Measurements from ENCODE around the gene HLA-E. TPM values are rescaled to one million over a fixed set of nuclear protein-coding genes. Genes with fewer than 3 reads are reported as not detected.
"Not testable (repeated sequence)": the region's sequence is repeated elsewhere in the genome, so short reads cannot be mapped to it uniquely, and the experiment has no call there.

HLA-E gene
- polyA plus RNA-seq, 3 donors, result 93.8 to 126 (median 103) TPM

DNA sequence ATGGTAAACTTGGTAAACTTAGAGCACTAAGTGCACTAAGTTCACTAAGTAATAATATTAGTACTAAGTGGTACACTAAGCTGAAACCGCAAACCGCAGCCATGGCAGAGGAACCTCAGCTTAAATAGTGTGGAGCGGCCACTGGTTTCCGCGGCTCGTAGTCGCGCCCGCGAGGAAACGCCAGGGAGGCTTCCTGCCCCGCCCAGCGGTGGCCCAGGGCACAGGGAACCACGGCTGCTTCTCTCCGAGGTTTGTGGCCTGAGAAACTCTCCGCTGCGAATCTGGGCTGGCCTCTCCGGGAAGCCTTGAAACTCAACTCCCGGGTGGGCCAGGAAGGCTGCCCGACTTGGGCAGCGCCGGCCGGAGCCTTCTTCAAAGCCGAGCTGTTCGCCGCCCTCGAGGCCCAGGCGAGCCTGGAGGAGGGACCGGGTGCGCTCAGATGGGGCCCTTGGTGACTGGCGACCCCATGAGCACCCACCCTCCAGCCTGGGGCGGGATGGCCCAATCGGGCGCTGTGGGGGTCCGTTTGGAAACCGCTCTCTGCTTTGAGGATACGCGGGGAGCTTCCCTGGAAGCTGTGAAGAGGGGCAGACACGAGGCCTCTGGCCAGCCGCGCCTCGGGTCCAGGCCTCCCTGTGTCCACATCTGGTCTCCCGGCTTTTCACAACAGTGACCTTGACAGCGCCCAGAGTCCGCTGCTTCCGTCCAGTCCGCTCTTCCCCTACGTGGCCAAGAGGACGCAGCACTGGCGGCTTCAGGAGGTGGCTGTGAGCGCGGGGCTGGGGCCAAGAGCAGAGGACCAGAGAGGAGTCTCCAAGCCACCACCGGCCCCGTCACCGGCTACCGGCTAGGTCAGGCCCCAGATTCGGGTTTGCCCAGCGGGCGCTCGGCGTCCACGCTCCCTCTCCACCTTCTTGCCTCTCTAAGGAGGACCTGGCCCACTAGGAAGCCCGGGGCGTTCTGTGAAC is 25.4 kb upstream of the HLA-E start:
- DNase-seq (ENCODE audit: extremely low read depth in 1 of 11, low read depth in 9 of 11, low spot score in 4 of 11), result no peak

DNA sequence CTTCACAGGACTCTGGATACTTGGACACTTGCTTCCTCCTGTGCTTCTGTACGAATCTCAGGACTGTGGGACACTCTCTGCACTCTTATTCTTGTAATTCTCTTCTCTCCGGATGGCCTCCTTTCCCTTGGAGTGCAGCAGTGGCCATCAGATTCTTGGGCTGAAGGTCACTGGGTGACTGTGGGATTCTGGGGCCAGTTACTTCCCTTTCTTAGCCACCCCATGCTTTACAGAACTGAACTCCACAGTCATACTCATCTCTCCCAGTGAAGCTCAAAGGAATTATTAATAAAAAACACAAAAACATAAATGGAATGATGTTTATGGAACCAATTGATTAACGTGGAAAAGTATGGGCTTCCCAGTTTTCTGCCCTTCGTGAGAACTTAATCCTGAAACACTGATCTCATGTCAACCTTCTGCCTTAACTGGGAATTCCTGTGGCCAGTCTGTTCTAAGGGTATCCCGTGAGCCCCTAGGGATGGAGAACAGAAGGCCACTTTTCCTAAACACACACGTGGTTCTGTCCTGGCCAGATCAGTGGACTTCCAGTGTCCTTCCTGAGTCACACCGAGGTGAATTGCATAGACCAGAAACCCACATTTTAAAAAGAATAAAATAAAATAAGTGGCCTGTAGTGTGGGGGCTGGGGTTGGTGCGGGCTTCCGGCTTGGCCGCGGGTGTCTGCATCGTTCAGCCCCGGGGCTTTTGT is 23.6 kb upstream of the HLA-E start:
- DNase-seq (ENCODE audit: extremely low read depth in 1 of 11, low read depth in 9 of 11, low spot score in 4 of 11), result no peak

DNA sequence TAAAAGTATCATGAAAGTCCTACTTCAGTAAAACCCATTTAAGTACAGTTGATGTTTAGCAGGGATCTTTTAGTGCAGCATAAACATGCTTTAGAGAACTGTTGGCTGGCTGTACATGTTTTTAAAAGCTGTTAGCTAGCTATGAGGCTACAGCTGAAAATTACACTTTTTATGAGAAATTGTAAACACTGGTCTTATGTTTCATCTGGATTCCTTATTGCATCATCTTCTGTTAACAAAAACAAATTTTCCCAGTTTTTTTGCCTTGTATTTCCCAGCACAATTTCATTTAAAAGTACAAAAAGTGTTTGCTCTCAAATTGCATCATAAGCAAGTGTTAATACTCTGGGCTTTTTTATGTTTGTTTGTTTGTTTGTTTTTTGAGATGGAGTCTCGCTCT is 18.3 kb upstream of the HLA-E start:
- DNase-seq (ENCODE audit: extremely low read depth in 1 of 11, low read depth in 9 of 11, low spot score in 4 of 11), result no peak

DNA sequence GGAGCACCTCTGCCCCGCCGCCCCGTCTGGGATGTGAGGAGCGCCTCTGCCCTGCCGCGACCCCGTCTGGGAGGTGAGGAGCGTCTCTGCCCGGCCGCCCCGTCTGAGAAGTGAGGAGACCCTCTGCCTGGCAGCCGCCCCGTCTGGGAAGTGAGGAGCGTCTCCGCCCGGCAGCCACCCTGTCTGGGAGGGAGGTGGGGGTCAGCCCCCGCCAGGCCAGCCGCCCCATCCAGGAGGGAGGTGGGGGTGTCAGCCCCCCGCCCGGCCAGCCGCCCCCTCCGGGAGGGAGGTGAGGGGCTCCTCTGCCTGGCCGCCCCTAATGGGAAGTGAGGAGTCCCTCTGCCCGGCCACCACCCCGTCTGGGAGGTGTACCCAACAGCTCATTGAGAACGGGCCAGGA is 14.2 kb upstream of the HLA-E start:
- not testable (repeated sequence) for DNase-seq (ENCODE audit: extremely low read depth in 1 of 11, low read depth in 9 of 11, low spot score in 4 of 11)

DNA sequence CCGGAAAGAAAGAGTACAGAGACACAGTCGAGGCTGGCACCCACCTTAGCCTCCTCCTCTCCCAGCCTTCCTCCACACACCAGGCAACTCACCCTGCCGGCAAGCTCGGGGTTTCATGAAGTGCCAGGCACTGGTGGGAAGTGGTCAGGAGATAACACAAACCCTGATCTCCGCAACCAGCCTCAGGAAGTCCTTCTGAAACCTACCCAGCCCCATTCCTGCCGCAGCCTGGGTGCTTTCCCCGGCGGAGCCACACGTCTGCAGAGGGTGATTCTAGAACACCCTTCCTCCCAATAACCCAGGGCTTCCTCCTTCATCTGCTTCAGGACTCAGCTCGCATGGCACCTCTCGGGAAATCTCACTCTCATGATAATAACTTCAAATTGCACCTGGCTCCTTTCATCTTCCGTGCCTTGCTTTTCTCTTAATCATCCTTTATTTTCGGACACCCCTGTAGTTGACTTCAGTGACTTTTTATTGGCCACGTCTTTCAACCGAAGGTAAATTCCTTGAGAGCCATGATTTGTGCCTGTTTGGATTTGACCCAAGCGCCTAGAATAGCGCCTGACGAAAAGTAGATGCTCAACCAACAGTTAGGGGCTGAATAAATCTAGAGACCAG is 8.7 kb upstream of the HLA-E start:
- DNase-seq (ENCODE audit: extremely low read depth in 1 of 11, low read depth in 9 of 11, low spot score in 4 of 11), result no peak

DNA sequence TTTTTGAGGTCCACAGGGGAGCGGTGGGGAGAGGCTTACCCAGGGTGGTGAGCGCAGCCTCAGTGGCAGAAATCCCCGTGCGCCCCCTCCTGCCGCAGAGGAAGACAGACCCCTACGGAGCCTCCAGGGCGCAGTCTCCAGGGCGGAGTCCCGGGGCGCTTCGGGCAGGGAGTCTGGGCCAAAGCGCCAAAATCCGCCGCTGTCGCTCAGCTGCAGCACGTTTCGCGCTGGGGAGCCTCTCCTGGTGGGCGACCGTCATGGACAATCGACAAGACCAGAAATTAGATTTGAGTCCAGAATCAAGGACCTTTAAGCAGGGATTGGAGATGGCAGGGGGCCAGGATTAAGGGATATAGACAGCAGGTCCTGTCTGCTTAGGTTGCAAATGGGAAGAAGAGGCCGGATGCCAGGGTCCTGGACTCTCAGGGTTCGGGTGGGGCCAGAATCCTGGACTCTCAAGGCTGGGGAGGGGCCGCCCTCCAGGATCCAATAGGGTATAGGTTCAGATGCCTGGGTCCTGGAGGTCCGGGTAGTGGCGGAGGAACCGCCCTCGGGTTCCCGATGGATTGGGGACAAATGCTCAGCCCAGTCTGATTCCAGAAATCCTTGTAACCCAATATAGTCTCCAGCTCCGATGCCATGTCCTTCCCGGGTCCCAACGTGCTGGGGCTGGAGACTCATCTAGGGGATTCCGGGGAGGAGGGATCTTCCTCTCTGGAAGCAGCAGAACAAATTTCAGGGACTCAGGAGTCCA is 7.9 kb upstream of the HLA-E start:
- DNase-seq (ENCODE audit: extremely low read depth in 1 of 11, low read depth in 9 of 11, low spot score in 4 of 11), result no peak

DNA sequence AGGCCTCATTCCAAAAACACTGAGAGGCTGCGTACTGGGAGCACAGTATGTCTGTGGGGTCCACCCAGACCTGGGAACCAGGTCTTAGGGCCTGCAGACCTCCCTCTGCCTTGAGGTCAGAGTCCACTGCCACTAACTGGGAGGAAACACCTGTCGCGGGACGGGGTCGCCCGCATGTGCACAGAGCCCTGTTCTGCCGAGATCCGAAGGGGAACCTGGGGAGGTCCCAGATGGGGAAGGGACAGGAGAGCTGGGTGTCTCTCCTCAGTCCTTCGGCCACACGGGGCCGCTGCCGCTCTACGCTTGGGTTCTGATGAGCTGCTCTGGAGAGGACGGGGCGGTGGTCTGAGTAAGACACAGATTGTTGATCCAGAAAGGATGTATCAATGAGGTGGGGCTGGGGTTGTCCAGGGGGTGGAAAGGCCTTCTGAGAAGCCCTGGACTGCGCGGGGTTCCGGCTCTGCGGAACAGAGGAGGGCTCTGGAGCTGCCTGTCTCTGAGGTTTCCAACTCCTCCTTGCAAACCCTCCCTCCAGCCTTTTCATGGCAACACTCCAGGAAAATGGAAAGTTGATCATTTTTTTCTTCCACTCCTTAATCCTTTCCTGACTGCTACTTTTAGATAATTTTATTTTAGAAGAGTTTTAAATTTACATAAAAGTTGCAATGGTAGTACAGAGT is 7.2 kb upstream of the HLA-E start:
- DNase-seq (ENCODE audit: extremely low read depth in 1 of 11, low read depth in 9 of 11, low spot score in 4 of 11), result peak in 8 of 11 donors; percentile 47 to 74 (median 62)

DNA sequence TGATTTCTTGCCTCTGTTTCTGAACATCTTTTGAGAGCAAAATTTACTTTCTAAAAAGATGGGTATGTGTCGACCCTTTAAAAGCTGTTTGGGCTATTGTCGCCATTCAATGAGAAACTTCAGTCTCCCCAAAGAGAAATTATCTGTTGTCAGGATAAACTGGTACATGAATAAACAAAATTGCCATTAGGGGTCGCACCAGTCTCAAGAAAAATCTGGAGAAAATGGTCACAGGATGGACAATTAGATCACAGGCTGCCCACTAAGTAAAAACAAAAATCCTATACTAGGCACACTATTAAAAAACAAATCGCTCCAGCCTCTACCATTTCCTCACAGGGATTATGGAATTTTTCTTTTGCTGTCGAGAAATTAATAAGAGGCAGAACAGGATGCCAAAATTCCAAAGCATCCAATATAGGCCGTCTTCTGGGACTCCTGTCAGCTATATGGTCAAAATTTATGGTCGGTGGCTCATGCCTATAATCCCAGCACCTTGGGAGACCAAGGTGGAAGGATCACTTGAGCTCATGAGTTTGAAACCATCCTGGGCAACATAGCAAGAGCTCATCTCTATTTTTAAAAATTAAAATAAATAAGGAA is 5.5 kb upstream of the HLA-E start:
- DNase-seq (ENCODE audit: extremely low read depth in 1 of 11, low read depth in 9 of 11, low spot score in 4 of 11), result peak in 8 of 11 donors; percentile 26 to 61 (median 48)

DNA sequence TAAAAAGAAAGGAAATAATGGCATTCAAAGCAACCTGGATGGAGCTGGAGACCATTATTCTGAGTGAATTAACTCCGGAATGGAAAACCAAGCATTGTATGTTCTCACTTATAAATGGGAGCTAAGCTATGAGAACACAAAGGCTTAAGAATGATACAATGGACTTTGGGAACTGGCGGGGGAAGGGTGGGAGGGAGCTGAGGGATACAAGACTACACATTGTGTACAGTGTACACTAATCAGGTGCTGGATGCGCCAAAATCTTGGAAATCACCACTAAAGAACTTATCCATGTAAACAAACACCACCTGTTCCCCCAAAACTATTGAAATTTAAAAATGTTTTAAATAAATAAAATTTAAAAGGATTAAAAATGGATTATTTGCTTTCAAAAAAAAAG is 4.1 kb upstream of the HLA-E start:
- DNase-seq (ENCODE audit: extremely low read depth in 1 of 11, low read depth in 9 of 11, low spot score in 4 of 11), result no peak

DNA sequence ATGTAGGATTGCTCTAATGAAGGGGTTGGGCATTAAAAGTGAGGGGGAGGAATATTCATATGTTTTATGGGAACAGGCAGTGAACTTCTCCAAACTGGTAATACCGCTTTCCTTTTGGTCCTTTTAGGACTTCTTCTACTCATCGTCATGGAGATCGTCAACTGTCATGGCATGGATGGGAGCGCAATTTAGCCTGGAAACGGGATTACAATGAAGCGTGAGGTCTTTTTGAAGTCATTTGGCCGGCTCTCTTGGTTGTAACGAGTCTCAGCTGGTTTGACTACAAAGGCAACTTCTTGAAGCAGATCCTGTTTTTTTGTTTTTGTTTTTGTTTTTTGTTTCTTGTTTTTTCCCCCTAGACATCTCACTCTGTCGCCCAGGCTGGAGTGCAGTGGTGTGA is 1.4 kb upstream of the HLA-E start:
- DNase-seq (ENCODE audit: extremely low read depth in 1 of 11, low read depth in 9 of 11, low spot score in 4 of 11), result no peak

DNA sequence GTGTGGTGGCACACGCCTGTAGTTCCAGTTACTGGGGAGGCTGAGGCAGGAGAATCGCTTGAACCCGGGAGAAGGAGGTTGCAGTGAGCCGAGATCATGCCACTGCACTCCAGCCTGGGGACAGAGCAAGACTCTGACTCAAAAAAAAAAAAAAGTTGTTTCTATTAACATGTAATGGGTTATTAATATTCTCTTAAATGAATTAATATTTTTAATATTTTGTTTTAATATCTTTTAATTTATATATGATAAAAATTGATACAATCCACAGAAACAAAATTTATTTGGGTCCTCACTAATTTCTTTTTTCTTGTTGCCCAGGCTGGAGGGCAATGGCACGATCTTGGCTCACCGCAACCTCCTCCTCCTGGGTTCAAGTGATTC is 620 bp upstream of the HLA-E start:
- not testable (repeated sequence) for DNase-seq (ENCODE audit: extremely low read depth in 1 of 11, low read depth in 9 of 11, low spot score in 4 of 11)

DNA sequence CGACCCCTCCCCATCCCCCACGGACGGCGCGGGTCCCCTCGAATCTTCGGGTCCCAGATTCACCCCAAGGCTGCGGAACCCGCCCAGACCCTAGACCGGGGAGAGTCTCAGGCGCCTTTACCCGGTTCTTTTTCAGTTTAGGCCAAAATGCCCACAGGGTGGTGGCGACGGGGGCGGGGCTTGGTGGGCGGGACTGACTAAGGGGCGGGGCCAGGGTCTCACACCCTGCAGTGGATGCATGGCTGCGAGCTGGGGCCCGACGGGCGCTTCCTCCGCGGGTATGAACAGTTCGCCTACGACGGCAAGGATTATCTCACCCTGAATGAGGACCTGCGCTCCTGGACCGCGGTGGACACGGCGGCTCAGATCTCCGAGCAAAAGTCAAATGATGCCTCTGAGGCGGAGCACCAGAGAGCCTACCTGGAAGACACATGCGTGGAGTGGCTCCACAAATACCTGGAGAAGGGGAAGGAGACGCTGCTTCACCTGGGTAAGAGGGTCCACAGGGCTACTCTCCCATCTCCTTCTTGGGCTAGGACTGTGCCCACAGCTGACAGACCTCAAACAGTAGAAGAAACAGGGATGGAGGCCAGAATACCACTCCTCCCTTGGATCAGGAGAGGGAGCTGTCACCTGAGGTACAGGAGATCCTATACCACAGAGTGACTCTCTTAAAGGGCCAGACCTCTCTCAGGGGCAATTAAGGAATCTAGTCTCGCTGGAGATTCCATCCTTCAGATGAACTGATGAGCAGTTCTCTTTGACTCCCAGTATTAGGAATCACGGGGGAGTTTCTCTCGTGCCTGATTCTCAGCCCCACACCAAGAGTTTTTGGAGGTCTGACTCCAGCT is 942 bp downstream of the HLA-E start:
- DNase-seq (ENCODE audit: extremely low read depth in 1 of 11, low read depth in 9 of 11, low spot score in 4 of 11), result peak in 7 of 11 donors; percentile 32 to 54 (median 40)

DNA sequence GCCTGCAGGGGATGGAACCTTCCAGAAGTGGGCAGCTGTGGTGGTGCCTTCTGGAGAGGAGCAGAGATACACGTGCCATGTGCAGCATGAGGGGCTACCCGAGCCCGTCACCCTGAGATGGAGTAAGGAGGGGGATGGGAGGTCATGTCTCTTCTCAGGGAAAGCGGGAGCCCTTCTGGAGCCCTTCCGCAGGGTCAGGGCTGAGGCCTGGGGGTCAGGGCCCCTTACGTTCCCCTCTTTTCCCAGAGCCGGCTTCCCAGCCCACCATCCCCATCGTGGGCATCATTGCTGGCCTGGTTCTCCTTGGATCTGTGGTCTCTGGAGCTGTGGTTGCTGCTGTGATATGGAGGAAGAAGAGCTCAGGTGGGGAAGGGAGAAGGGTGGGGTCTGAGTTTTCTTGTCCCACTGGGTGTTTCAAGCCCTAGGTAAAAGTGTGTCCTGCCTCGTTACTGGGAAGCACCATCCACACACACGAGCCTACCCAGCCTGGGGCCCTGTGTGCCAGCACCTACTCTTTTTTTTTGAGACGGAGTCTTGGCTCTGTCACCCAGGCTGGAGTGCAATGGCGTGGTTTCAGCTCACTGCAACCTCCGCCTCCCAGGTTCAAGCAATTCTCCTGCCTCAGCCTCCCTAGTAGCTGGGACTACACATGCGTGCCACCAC is 2.1 kb downstream of the HLA-E start:
- not testable (repeated sequence) for DNase-seq (ENCODE audit: extremely low read depth in 1 of 11, low read depth in 9 of 11, low spot score in 4 of 11)

DNA sequence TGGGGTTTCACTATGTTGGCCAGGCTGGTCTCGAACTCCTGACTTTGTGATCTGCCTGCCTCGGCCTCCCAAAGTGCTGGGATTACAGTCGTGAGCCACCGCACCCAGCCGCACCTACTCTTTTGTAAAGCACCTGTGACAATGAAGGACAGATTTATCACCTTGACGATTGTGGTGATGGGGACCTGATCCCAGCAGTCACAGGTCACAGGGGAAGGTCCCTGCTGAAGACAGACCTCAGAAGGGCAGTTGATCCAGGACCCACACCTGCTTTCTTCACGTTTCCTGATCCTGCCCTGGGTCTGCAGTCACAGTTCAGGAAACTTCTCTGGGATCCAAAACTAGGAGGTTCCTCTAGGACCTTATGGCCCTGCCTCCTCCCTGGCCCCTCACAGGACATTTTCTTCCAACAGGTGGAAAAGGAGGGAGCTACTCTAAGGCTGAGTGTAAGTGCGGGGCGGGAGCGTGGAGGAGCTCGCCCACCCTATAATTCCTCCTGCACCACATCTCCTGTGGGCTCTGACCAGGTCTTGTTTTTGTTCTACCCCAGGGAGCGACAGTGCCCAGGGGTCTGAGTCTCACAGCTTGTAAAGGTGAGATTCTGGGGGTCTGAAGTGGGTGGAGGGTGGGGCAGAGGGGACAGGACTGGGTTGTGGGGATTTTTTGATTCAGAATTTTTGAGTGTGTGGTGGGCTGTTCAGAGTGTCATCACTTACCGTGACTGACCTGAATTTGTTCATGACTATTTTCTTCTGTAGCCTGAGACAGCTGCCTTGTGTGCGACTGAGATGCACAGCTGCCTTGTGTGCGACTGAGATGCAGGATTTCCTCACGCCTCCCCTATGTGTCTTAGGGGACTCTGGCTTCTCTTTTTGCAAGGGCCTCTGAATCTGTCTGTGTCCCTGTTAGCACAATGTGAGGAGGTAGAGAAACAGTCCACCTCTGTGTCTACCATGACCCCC is 3.0 kb downstream of the HLA-E start:
- no peak for DNase-seq (ENCODE audit: extremely low read depth in 1 of 11, low read depth in 9 of 11, low spot score in 4 of 11)

DNA sequence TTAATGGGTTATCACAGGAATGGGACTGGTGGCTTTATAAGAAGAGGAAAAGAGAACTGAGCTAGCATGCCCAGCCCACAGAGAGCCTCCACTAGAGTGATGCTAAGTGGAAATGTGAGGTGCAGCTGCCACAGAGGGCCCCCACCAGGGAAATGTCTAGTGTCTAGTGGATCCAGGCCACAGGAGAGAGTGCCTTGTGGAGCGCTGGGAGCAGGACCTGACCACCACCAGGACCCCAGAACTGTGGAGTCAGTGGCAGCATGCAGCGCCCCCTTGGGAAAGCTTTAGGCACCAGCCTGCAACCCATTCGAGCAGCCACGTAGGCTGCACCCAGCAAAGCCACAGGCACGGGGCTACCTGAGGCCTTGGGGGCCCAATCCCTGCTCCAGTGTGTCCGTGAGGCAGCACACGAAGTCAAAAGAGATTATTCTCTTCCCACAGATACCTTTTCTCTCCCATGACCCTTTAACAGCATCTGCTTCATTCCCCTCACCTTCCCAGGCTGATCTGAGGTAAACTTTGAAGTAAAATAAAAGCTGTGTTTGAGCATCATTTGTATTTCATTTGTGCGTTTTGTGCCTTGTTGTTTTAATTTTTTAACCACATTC is 4.4 kb downstream of the HLA-E start:
- DNase-seq (ENCODE audit: extremely low read depth in 1 of 11, low read depth in 9 of 11, low spot score in 4 of 11), result no peak
